Adrenal gland (tissue), 12 donors: ENCODE measurements around the gene ELAPOR1. TPM values are rescaled to one million over a fixed set of nuclear protein-coding genes. Genes with fewer than 3 reads are reported as not detected.
A peak's percentile ranks its signal among the peaks of the same experiment; 100 is the strongest.

Experiments used
- DNase-seq, 7 donors: peaks; one replicate each; pipeline ENCODE4 v3.0.0-alpha.2; 2019 to 2020
- H3K27ac ChIP-seq, 5 donors: fragments of 200-600 bp; sonication (generic) in 4 of 5; 1 replicate in 3 of 5; 2 replicates in 2 of 5; pipeline versions ENCODE4 v1.5.1 to v1.8.0; 2016 to 2020; ENCODE audit warnings: mild to moderate bottlenecking in 1 of 5
- H3K27me3 ChIP-seq: fragments of 200-600 bp; 2 replicates; pipeline ENCODE4 v1.8.0; 2021
- H3K36me3 ChIP-seq, 2 donors: fragments of 200-600 bp; replicated peaks in 1 of 2; 1 replicate in 1 of 2; 2 replicates in 1 of 2; pipeline versions ENCODE4 v1.5.1 to v1.8.0; 2018 to 2022
- H3K4me1 ChIP-seq, 2 donors: fragments of 200-600 bp; replicated peaks in 1 of 2; 1 replicate in 1 of 2; 2 replicates in 1 of 2; pipeline versions ENCODE4 v1.5.1 to v1.8.0; 2018 to 2021
- H3K4me3 ChIP-seq, 4 donors: fragments of 200-600 bp; sonication (generic) in 3 of 4; one replicate each; pipeline ENCODE4 v1.5.1; 2016 to 2018
- H3K9me3 ChIP-seq, 3 donors: fragments of 200-600 bp; sonication (generic) in 1 of 3; replicated peaks in 1 of 3; 1 replicate in 2 of 3; 2 replicates in 1 of 3; pipeline versions ENCODE4 v1.5.1 to v1.8.0; 2016 to 2021
- POLR2A ChIP-seq, 2 donors: fragments of 450-650 bp; IDR thresholded peaks; one replicate each; pipeline ENCODE4 v1.6.1; 2017; ENCODE audit warnings: antibody characterized with exemption in 2 of 2, mild to moderate bottlenecking in 2 of 2, moderate library complexity in 1 of 2
- WGBS, 4 donors: extraction: QIAGEN DNeasy Blood & Tissue Kit in 2 of 4; methylation state at CpG; one replicate each; pipeline versions ENCODE4 v1.1.5 to v1.1.7; 2013 to 2017; 5-methylcytosine and 5-hydroxymethylcytosine counted together
- intact Hi-C, 2 donors: fragments of 100-400 bp; cut with DNase I; formaldehyde crosslinking; loops; one replicate each; pipeline versions ENCODE4 v1.14.1 to v1.15.0; 2022 to 2023
- polyA plus RNA-seq, 3 donors: library from polyadenylated mRNA; stranded (reverse); fragments of 200-250 nt in 2 of 3; fragments of 350-450 nt in 1 of 3; fragmentation: Illumina TruSeq in 1 of 3; extraction: RNeasy Lipid Tissue Mini Kit (QIAGEN cat#74804) in 1 of 3; gene quantifications; one replicate each; pipeline ENCODE4 v1.2.3, GENCODE V29; 2013 to 2014
- total RNA-seq, 9 donors: library from RNA; depleted of rRNA in 4 of 9; stranded (reverse); fragments of >200 nt in 4 of 9; fragments of 120-200 nt in 1 of 9; fragmentation: NEBNext Ultra II Directional in 1 of 9; extraction: Animal tissue kit (Norgen Biotek cat#: 25700) in 1 of 9; gene quantifications; one replicate each; pipeline versions ENCODE4 v1.1.0 to v1.2.4, GENCODE V29; 2013 to 2023
- TF ChIP-seq, protein P1 (sequence below), 6 experiments: fragments of 450-650 bp in 4 of 6; fragments of 200-600 bp in 2 of 6; sonication (generic) in 1 of 6; IDR thresholded peaks; 1 replicate in 5 of 6; 2 replicates in 1 of 6; pipeline versions ENCODE4 v1.5.1 to v1.8.0; 2016 to 2021; ENCODE audit warnings: antibody characterized with exemption in 6 of 6, mild to moderate bottlenecking in 2 of 6, moderate library complexity in 1 of 6
- donor health status: healthy with polysubstance abuse.
- donor health status: Bipolar disorder and iron deficiency.
- donor health status: DM: yes; HTN: yes; CAD: no.
- donor health status: DM: no; HTN: no; CAD: no.
- donor health status: DM: no; HTN: no; CAD: no.
- donor health status: DM: yes; HTN: yes; CAD: no.

ELAPOR1 gene
- total and polyA plus RNA-seq, 12 donors: 0.09 to 11.2 (median 1.6) TPM

DNA sequence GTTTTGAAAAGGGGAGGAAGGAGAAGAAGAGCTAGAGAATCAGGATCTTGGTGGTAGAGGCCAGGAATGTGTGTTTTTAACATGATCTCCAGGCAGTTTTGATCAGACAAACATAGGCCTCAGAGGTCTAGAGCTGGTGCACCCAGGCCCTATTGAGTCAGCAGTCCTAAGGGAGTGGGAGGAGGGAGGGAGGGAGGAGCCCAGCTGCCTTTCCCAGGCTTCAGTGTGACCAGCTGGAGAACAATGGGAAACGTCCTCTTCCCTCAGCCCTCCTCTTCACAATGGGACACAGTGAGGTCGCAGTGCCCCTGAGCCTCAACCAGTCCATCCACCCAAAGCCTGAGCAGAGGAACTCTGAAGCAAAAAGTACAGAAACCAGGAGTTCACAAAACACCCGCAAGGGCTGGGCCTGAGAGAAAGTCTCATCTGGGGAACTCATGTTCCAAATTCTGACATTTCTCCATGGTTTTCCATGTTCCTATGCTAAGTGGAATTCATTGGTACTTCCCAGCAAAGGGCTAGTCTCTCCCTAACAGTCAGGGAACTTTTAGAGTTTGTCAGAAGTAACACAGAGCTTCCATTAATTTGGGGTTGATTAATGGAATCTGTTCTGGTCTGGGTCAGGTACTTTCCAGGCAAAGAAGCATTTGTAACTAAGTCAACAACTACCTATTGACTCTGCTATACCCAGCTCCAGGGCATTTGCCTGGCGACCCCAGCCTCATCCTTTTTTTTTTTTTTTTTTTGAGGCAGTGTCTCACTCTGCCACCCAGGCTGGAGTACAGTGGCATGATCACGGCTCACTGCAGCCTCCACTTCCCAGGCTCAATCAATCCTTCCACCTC is 37.5 kb downstream of the ELAPOR1 start:
- WGBS, 4 donors: 66 to 75% (median 74%) methylated on average over 4 to 5 of the region's 5 CpGs
- TF ChIP-seq, protein P1, sequence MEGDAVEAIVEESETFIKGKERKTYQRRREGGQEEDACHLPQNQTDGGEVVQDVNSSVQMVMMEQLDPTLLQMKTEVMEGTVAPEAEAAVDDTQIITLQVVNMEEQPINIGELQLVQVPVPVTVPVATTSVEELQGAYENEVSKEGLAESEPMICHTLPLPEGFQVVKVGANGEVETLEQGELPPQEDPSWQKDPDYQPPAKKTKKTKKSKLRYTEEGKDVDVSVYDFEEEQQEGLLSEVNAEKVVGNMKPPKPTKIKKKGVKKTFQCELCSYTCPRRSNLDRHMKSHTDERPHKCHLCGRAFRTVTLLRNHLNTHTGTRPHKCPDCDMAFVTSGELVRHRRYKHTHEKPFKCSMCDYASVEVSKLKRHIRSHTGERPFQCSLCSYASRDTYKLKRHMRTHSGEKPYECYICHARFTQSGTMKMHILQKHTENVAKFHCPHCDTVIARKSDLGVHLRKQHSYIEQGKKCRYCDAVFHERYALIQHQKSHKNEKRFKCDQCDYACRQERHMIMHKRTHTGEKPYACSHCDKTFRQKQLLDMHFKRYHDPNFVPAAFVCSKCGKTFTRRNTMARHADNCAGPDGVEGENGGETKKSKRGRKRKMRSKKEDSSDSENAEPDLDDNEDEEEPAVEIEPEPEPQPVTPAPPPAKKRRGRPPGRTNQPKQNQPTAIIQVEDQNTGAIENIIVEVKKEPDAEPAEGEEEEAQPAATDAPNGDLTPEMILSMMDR (IDR thresholded peaks at IDR 0.05): no peak
- TF ChIP-seq POLR2A (IDR thresholded peaks at IDR 0.05): no peak
- DNase-seq: peak; percentile 26 to 72 (median 48)
- Histone ChIP-seq H3K4me3 (no peak overlapping the region), H3K9me3 (no peaks in the 10 kb centered on the region), H3K4me1 (peaks cover 9 to 19% of the 10 kb centered on the region in 2 donors), H3K27me3 (no peaks in the 10 kb centered on the region), H3K27ac (no peak overlapping the region), H3K36me3 (no peaks in the 10 kb centered on the region)
- intact Hi-C loops: no loop called here

- DNase-seq: no peak
- Histone ChIP-seq H3K4me1 (peaks cover 9 to 19% of the 10 kb centered on the region in 2 donors), H3K36me3 (no peaks in the 10 kb centered on the region), H3K27me3 (no peaks in the 10 kb centered on the region), H3K27ac (no peak overlapping the region), H3K4me3 (no peak overlapping the region), H3K9me3 (no peaks in the 10 kb centered on the region)
- intact Hi-C loops: no loop called here
- TF ChIP-seq, protein P1 (IDR thresholded peaks at IDR 0.05): no peak
- TF ChIP-seq POLR2A (IDR thresholded peaks at IDR 0.05): no peak
These were observed 38.3 kb downstream of the ELAPOR1 start for GRCh38 chr1:109152196-109152595.

- no peak for TF ChIP-seq POLR2A (IDR thresholded peaks at IDR 0.05)
- TF ChIP-seq, protein P1 (IDR thresholded peaks at IDR 0.05): no peak
- H3K27me3 ChIP-seq: no peaks in the 10 kb centered on the region
- no peak for DNase-seq
- no peak overlapping the region for H3K4me3 ChIP-seq
- H3K36me3 ChIP-seq: no peaks in the 10 kb centered on the region
- no peak overlapping the region for H3K27ac ChIP-seq
- WGBS, 4 donors: 92 to 97% (median 95%) methylated on average over 2 of the region's 2 CpGs
- peaks cover 0 to 5% of the 10 kb centered on the region in 2 donors for H3K4me1 ChIP-seq
- no peaks in the 10 kb centered on the region for H3K9me3 ChIP-seq
- intact Hi-C loops: no loop called here
These were observed 43.0 kb downstream of the ELAPOR1 start for GRCh38 chr1:109156916-109157385.

DNA sequence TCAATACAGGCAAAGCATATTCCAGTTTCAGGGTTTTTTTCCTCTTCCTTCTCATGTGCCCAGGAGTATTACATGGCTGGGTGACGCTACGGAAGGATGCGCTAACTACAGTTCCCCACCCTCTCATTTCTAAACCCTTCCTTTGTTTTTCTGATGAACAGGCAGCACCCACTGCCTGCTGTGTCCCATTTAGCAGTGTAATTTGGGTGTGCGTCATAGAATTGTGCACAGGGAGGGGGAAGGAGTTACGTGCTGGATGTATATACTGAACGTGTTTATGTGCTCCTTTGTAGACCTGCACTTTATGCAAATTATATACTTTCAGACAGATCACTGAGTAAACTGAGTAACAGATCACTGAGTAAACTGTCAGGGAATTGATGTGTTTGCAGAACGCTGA is 44.5 kb downstream of the ELAPOR1 start:
- H3K9me3 ChIP-seq: no peaks in the 10 kb centered on the region
- H3K36me3 ChIP-seq: no peaks in the 10 kb centered on the region
- no peaks in the 10 kb centered on the region for H3K27me3 ChIP-seq
- intact Hi-C loops: no loop called here
- TF ChIP-seq, protein P1 (IDR thresholded peaks at IDR 0.05): no peak
- TF ChIP-seq POLR2A (IDR thresholded peaks at IDR 0.05): no peak
- DNase-seq: no peak
- no peak overlapping the region for H3K4me3 ChIP-seq
- H3K27ac ChIP-seq: no peak overlapping the region
- WGBS, 4 donors: 86 to 92% (median 90%) methylated on average over 7 of the region's 7 CpGs
- peaks cover 0 to 13% of the 10 kb centered on the region in 2 donors for H3K4me1 ChIP-seq
